ENCODE measurements around the gene INO80B. TPM values are rescaled to one million over a fixed set of nuclear protein-coding genes. Genes with fewer than 3 reads are reported as not detected.

INO80B gene
- total and polyA plus RNA-seq, 9 of the 15 experiments (the other 6 are each of a cell fraction or from before 2014, with no cell fraction given) = 0.41 to 22.6 (median 9.0) TPM

DNA sequence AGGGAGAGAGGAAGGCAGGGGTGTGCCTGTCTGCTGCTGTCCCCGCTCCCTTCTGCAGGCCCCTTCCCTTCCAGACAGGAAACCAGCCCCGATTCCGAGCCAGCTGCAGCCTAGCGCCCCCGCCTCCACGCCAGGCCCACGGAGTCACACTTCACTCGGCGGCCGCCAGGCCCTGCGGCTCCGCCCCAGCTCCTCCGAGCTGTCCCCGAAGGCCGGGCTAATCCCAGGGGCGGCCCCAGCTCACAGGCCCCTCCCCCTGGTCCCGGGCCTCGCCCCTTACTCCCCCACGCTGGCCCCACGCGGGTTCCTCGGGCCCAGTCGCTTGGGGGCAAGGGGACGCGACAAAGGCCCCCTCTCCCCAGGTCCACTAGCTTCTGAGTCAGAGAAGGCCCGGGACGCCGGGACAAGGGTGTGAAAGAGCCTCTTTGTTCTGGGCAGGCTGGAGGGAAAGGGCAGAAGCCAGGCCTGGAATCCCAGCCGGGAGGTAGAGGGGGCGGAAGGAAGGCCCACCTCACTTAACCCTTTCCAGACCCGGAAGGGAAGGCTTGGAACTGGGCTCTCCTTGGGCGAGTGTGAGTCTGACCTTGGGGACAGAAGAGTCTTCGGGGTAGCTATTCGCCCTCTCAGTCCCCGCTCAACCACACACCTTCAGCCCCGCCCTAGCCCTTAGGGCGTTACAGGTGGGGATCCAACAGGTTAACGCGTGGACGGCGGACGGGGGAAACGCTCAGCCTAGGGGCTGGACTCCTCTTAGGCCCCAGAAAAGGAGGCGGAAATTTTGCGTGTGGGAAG is 14.3 kb upstream of the INO80B start (continued):
- TF ChIP-seq, protein P1, sequence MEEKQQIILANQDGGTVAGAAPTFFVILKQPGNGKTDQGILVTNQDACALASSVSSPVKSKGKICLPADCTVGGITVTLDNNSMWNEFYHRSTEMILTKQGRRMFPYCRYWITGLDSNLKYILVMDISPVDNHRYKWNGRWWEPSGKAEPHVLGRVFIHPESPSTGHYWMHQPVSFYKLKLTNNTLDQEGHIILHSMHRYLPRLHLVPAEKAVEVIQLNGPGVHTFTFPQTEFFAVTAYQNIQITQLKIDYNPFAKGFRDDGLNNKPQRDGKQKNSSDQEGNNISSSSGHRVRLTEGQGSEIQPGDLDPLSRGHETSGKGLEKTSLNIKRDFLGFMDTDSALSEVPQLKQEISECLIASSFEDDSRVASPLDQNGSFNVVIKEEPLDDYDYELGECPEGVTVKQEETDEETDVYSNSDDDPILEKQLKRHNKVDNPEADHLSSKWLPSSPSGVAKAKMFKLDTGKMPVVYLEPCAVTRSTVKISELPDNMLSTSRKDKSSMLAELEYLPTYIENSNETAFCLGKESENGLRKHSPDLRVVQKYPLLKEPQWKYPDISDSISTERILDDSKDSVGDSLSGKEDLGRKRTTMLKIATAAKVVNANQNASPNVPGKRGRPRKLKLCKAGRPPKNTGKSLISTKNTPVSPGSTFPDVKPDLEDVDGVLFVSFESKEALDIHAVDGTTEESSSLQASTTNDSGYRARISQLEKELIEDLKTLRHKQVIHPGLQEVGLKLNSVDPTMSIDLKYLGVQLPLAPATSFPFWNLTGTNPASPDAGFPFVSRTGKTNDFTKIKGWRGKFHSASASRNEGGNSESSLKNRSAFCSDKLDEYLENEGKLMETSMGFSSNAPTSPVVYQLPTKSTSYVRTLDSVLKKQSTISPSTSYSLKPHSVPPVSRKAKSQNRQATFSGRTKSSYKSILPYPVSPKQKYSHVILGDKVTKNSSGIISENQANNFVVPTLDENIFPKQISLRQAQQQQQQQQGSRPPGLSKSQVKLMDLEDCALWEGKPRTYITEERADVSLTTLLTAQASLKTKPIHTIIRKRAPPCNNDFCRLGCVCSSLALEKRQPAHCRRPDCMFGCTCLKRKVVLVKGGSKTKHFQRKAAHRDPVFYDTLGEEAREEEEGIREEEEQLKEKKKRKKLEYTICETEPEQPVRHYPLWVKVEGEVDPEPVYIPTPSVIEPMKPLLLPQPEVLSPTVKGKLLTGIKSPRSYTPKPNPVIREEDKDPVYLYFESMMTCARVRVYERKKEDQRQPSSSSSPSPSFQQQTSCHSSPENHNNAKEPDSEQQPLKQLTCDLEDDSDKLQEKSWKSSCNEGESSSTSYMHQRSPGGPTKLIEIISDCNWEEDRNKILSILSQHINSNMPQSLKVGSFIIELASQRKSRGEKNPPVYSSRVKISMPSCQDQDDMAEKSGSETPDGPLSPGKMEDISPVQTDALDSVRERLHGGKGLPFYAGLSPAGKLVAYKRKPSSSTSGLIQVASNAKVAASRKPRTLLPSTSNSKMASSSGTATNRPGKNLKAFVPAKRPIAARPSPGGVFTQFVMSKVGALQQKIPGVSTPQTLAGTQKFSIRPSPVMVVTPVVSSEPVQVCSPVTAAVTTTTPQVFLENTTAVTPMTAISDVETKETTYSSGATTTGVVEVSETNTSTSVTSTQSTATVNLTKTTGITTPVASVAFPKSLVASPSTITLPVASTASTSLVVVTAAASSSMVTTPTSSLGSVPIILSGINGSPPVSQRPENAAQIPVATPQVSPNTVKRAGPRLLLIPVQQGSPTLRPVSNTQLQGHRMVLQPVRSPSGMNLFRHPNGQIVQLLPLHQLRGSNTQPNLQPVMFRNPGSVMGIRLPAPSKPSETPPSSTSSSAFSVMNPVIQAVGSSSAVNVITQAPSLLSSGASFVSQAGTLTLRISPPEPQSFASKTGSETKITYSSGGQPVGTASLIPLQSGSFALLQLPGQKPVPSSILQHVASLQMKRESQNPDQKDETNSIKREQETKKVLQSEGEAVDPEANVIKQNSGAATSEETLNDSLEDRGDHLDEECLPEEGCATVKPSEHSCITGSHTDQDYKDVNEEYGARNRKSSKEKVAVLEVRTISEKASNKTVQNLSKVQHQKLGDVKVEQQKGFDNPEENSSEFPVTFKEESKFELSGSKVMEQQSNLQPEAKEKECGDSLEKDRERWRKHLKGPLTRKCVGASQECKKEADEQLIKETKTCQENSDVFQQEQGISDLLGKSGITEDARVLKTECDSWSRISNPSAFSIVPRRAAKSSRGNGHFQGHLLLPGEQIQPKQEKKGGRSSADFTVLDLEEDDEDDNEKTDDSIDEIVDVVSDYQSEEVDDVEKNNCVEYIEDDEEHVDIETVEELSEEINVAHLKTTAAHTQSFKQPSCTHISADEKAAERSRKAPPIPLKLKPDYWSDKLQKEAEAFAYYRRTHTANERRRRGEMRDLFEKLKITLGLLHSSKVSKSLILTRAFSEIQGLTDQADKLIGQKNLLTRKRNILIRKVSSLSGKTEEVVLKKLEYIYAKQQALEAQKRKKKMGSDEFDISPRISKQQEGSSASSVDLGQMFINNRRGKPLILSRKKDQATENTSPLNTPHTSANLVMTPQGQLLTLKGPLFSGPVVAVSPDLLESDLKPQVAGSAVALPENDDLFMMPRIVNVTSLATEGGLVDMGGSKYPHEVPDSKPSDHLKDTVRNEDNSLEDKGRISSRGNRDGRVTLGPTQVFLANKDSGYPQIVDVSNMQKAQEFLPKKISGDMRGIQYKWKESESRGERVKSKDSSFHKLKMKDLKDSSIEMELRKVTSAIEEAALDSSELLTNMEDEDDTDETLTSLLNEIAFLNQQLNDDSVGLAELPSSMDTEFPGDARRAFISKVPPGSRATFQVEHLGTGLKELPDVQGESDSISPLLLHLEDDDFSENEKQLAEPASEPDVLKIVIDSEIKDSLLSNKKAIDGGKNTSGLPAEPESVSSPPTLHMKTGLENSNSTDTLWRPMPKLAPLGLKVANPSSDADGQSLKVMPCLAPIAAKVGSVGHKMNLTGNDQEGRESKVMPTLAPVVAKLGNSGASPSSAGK (IDR thresholded peaks at IDR 0.05) = peak; percentile 81
- peak; percentile 79; the same call in 1 of the 2 replicates for TF ChIP-seq PHF8 (IDR thresholded peaks at IDR 0.05; ENCODE audit: borderline replicate concordance, low read length)
- peak; percentile 34 for TF ChIP-seq TBP (optimal IDR thresholded peaks at IDR 0.05; ENCODE audit: low read depth, low read length)

Measured in K562 (cell line).